Neuronal stem cell (in vitro differentiated cells): ENCODE data around the gene TANGO6.
"Not testable (repeated sequence)": the region's sequence is repeated elsewhere in the genome, so short reads cannot be mapped to it uniquely, and the experiment has no call there.

Experiments
- DNase-seq: peaks from one replicate; pipeline ENCODE4 v3.0.0-alpha.2; 2013; ENCODE audit warnings: low spot score
- H2AFZ ChIP-seq: one replicate; pipeline ENCODE4 v1.6.1; 2013; ENCODE audit warnings: mild to moderate bottlenecking, low read length, inconsistent platforms
- H2AK5ac ChIP-seq: 2 replicates; pipeline ENCODE4 v1.6.1; 2013; ENCODE audit warnings: low read depth, mild to moderate bottlenecking, inconsistent platforms, low read length, moderate library complexity, mixed read lengths
- H2BK120ac ChIP-seq: 2 replicates; pipeline ENCODE4 v1.6.1; 2013; ENCODE audit warnings: low read depth, mild to moderate bottlenecking, inconsistent platforms, low read length, moderate library complexity, mixed read lengths
- H2BK12ac ChIP-seq: one replicate; pipeline ENCODE4 v1.6.1; 2013; ENCODE audit warnings: low read length, inconsistent platforms
- H2BK15ac ChIP-seq: 2 replicates; pipeline ENCODE4 v1.6.1; 2013; ENCODE audit warnings: mild to moderate bottlenecking, low read length, inconsistent platforms, mixed read lengths
- H2BK5ac ChIP-seq: one replicate; pipeline ENCODE4 v1.6.1; 2013; ENCODE audit warnings: inconsistent platforms, mild to moderate bottlenecking, low read length, moderate library complexity
- H3K14ac ChIP-seq: one replicate; pipeline ENCODE4 v1.6.1; 2013; ENCODE audit warnings: low read length, inconsistent platforms
- H3K18ac ChIP-seq: 2 replicates; pipeline ENCODE4 v1.6.1; 2013; ENCODE audit warnings: low read length, inconsistent platforms
- H3K23ac ChIP-seq: 2 replicates; pipeline ENCODE4 v1.6.1; 2013; ENCODE audit warnings: low read depth, mild to moderate bottlenecking, mixed read lengths, low read length, inconsistent platforms; ENCODE audit not compliant: poor library complexity
- H3K27ac ChIP-seq: replicated peaks from 3 replicates; pipeline ENCODE4 v1.5.1; 2013; ENCODE audit warnings: low read length, inconsistent platforms
- H3K27me3 ChIP-seq, 3 experiments: 2 replicates each; pipeline ENCODE4 v1.6.1; 2013; ENCODE audit warnings: low read length in 3 of 3, mild to moderate bottlenecking in 2 of 3, inconsistent platforms in 1 of 3, low read depth in 1 of 3, mixed read lengths in 1 of 3, moderate library complexity in 1 of 3; ENCODE audit not compliant: control insufficient read depth in 3 of 3, insufficient read depth in 3 of 3
- H3K36me3 ChIP-seq, 2 donors: replicated peaks in 1 of 2; 2 replicates each; pipeline ENCODE4 v1.6.1; 2013; ENCODE audit warnings: low read length in 2 of 2; ENCODE audit not compliant: control insufficient read depth in 2 of 2, insufficient read depth in 2 of 2
- H3K4ac ChIP-seq: 2 replicates; pipeline ENCODE4 v1.6.1; 2013; ENCODE audit warnings: inconsistent platforms, mild to moderate bottlenecking, low read length, moderate library complexity
- H3K4me1 ChIP-seq, 2 donors: 1 replicate in 1 of 2; 2 replicates in 1 of 2; pipeline ENCODE4 v1.6.1; 2013; ENCODE audit warnings: low read length in 2 of 2, low read depth in 1 of 2; ENCODE audit not compliant: control insufficient read depth in 2 of 2, insufficient read depth in 1 of 2
- H3K4me2 ChIP-seq: one replicate; pipeline ENCODE4 v1.6.1; 2013; ENCODE audit warnings: mild to moderate bottlenecking, low read length, inconsistent platforms; ENCODE audit not compliant: insufficient read depth, poor library complexity, severe bottlenecking
- H3K4me3 ChIP-seq, 2 donors: 2 replicates each; pipeline ENCODE4 v1.5.1; 2013; ENCODE audit warnings: low read length in 2 of 2, mild to moderate bottlenecking in 2 of 2, inconsistent platforms in 1 of 2, moderate library complexity in 1 of 2
- H3K79me1 ChIP-seq: one replicate; pipeline ENCODE4 v1.6.1; 2013; ENCODE audit warnings: low read depth, mild to moderate bottlenecking, inconsistent platforms, low read length, moderate library complexity
- H3K9ac ChIP-seq: one replicate; pipeline ENCODE4 v1.6.1; 2013; ENCODE audit warnings: mild to moderate bottlenecking, low read depth, low read length, inconsistent platforms; ENCODE audit not compliant: poor library complexity
- H3K9me3 ChIP-seq, 2 donors: replicated peaks in 1 of 2; 2 replicates each; pipeline versions ENCODE3 to v1.6.1; 2013; ENCODE audit warnings: low read length in 2 of 2, mild to moderate bottlenecking in 2 of 2, inconsistent platforms in 1 of 2, low read depth in 1 of 2, mixed read lengths in 1 of 2, moderate library complexity in 1 of 2; ENCODE audit not compliant: control insufficient read depth in 2 of 2, insufficient read depth in 1 of 2
- H4K8ac ChIP-seq: one replicate; pipeline ENCODE4 v1.6.1; 2013; ENCODE audit warnings: low read depth, mild to moderate bottlenecking, inconsistent platforms, low read length, moderate library complexity
- H4K91ac ChIP-seq: one replicate; pipeline ENCODE4 v1.6.1; 2013; ENCODE audit warnings: low read length, low read depth, mild to moderate bottlenecking, inconsistent platforms; ENCODE audit not compliant: poor library complexity
- WGBS, 2 donors: extraction: QIAGEN DNeasy Blood & Tissue Kit; methylation state at CpG; one replicate each; pipeline ENCODE4 v1.1.7; 2013; ENCODE audit warnings: missing lambda C conversion rate in 2 of 2, mixed read lengths in 1 of 2; ENCODE audit not compliant: insufficient read length in 2 of 2, insufficient replicate concordance in 1 of 2; ENCODE audit errors: extremely low coverage in 2 of 2; 5-methylcytosine and 5-hydroxymethylcytosine counted together

TANGO6 gene

DNA sequence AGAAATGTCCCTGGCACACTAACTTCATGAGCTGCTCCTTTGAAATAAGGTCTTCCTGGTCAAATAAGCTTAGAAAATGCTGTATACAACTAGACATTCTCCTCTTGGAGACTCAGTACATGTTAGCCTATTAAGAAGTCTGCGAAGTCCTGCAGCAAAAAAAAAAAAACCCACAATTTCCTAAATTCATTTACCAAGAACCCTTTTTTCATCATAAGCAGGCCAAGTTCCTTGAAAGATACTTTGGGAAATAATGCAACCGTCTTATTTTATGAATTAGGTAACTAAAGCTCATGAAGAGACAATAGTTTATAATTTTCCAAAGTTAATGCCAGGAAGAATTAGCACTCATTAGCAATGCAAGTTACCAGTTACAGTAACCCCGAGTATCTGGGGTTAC lies 213.1 kb downstream of the TANGO6 start:
- Histone ChIP-seq H3K18ac (no peak overlapping the region), H2BK15ac (no peak overlapping the region), H4K91ac (no peak overlapping the region), H3K79me1 (no peaks in the 10 kb centered on the region), H3K4me1 (no peaks in the 10 kb centered on the region), H3K9me3 (no peaks in the 10 kb centered on the region), H2AFZ (no peak overlapping the region), H3K36me3 (no peaks in the 10 kb centered on the region), H2BK5ac (no peak overlapping the region), H4K8ac (no peak overlapping the region), H2BK120ac (no peak overlapping the region), H3K4ac (no peak overlapping the region), H3K27ac (no peak overlapping the region), H3K9ac (no peak overlapping the region), H2BK12ac (no peak overlapping the region), H3K27me3 (no peaks in the 10 kb centered on the region), H2AK5ac (no peak overlapping the region), H3K14ac (no peak overlapping the region), H3K4me3 (no peak overlapping the region), H3K4me2 (no peak overlapping the region), H3K23ac (no peak overlapping the region)
- DNase-seq: no peak
- no CpG with 5 or more reads among the region's 3 CpGs for whole genome bisulfite sequencing, 2 donors

DNA sequence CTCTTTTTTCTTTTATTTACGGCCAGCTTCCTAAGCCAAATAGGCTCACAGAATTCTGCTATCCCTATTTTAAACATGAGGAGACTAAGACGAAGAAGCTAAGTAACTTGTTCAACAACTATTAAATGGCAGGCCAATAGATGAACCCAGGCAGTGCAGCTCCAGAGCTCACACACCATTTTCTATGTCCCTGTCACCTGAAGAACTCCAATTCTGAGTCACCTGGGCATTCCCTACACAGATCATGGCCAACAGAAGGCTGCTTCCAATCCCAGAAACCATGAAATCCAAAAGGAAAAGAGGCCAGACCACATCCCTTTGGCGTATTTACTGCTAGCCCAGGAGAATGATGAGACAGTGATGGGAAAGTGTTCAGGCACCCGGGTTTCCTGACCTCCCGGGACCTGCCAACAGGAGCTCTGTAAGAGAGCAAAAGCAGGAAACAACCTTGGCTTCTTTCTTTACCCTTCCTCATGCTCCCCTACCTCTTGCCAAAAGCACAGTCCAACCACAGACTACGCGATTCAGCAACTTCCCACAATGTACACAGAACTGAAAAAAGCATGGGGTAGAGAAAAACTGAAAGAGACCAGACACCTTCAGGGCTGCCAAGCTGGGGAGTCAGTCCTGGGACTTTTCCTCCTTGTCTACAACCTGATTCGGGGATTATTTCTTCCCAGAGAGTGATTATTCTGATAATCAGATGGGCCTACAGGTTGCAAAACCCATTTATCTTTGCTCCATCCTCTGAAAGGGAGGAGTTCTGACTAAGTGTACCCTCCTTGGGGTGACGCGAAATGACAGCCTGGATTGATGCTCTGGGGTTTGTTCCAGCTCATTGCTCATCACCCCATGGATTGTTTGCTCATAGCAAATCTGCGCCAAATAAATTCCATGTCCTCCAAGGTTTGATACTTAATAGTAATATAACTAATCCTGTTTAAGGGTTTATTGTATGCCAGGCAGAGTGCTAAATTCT lies 214.4 kb downstream of the TANGO6 start:
- Histone ChIP-seq H3K18ac (no peak overlapping the region), H2BK12ac (no peak overlapping the region), H3K79me1 (no peaks in the 10 kb centered on the region), H3K9me3 (no peaks in the 10 kb centered on the region), H3K36me3 (no peaks in the 10 kb centered on the region), H3K4ac (no peak overlapping the region), H3K27me3 (no peaks in the 10 kb centered on the region), H2BK15ac (no peak overlapping the region), H3K4me1 (no peaks in the 10 kb centered on the region), H3K4me2 (no peak overlapping the region), H3K14ac (no peak overlapping the region), H2AFZ (no peak overlapping the region), H3K4me3 (no peak overlapping the region), H4K91ac (no peak overlapping the region), H2BK120ac (no peak overlapping the region), H2AK5ac (no peak overlapping the region), H3K27ac (no peak overlapping the region), H4K8ac (no peak overlapping the region), H2BK5ac (no peak overlapping the region), H3K23ac (no peak overlapping the region), H3K9ac (no peak overlapping the region)
- WGBS, 2 donors: no CpG with 5 or more reads among the region's 11 CpGs
- no peak for DNase-seq

DNA sequence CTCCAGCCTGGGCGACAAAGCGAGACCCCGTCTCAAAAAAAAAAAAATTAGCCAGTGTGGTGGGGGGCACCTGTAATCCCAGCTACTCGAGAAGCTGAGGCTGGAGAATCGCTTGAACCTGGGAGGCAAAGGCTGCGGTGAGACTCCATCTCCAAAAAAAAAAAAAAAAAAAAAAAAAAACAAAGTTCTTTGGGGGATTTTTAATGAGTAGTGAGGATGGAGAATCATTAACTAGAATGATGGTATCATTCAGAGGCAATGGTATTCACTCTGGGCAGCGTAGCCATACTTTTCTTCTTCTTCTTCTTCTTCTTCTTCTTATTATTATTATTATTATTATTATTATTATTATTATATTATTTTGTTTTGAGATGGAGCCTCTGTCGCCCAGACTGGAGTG lies 220.2 kb downstream of the TANGO6 start:
- H2BK15ac ChIP-seq, H3K23ac ChIP-seq, DNase-seq, H4K8ac ChIP-seq, H2BK5ac ChIP-seq, H2BK120ac ChIP-seq, H3K4ac ChIP-seq, H3K27me3 ChIP-seq, H3K18ac ChIP-seq, H2BK12ac ChIP-seq, H3K4me2 ChIP-seq, H2AFZ ChIP-seq, H3K79me1 ChIP-seq, H3K27ac ChIP-seq, H3K9ac ChIP-seq, H3K4me3 ChIP-seq, H3K14ac ChIP-seq, H3K9me3 ChIP-seq, H2AK5ac ChIP-seq, H3K36me3 ChIP-seq, H4K91ac ChIP-seq: not testable (repeated sequence)
- peaks cover 18 to 19% of the 10 kb centered on the region in 2 donors for H3K4me1 ChIP-seq
- no CpG with 5 or more reads among the region's 8 CpGs for WGBS, 2 donors

DNA sequence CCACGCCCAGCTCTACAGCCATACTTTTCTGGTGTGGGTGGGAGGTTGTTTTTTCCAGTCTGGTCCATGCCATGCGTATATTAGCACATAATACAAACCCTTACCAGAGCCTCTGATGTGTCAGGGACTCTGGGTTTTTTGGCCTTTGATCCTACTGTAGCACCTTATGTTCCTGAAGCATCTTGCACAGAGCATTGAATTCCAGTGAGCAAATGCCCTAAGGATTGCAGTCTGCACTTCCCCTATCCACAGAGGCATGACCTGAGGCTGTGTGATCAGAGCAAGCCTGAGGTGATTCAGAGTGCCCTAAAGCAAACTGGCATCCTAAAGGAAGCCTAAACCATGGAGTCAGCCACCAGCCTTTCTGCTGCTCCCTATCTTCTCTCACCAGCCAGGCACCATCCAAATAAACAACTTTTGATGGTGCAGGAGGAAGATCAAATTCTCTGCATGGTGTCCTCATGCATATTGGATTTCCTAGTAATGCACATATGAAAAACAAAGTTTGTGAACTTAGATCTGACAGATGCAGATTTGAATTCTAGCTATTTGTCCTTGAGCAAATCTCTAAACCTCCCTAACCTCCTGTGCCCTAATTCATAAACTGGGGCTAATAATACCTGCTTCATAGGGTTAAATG lies 220.9 kb downstream of the TANGO6 start:
- Histone ChIP-seq H2AK5ac (no peak overlapping the region), H3K9ac (no peak overlapping the region), H2BK15ac (no peak overlapping the region), H3K14ac (no peak overlapping the region), H2BK120ac (no peak overlapping the region), H3K9me3 (no peaks in the 10 kb centered on the region), H4K91ac (no peak overlapping the region), H3K18ac (no peak overlapping the region), H3K4ac (no peak overlapping the region), H3K4me2 (no peak overlapping the region), H3K36me3 (no peaks in the 10 kb centered on the region), H2AFZ (peak overlapping the region; percentile 67), H3K4me1 (peaks cover 18 to 19% of the 10 kb centered on the region in 2 donors), H2BK5ac (no peak overlapping the region), H3K4me3 (no peak overlapping the region), H3K27me3 (no peaks in the 10 kb centered on the region), H2BK12ac (no peak overlapping the region), H3K23ac (no peak overlapping the region), H3K79me1 (no peaks in the 10 kb centered on the region), H3K27ac (no peak overlapping the region), H4K8ac (no peak overlapping the region)
- no CpG with 5 or more reads among the region's 2 CpGs for WGBS, 2 donors
- DNase-seq: no peak
